ENCODE results near the gene APBB2.

Gene APBB2

GRCh38 chr4:41124916-41125548 is 89.3 kb downstream of the APBB2 start:
- Histone ChIP-seq H3K27me3 (ENCODE audit: insufficient read depth, poor library complexity, severe bottlenecking) (no peaks in the 10 kb centered on the region), H3K4me3 (ENCODE audit: severe bottlenecking) (no peak overlapping the region), H3K4me1 (ENCODE audit: insufficient read depth, poor library complexity, severe bottlenecking) (peaks cover 56% of the 10 kb centered on the region), H3K36me3 (ENCODE audit: low read depth) (peaks cover 11% of the 10 kb centered on the region), H3K9me3 (ENCODE audit: severe bottlenecking) (no peaks in the 10 kb centered on the region), H3K27ac (ENCODE audit: poor library complexity, severe bottlenecking) (peak overlapping the region; percentile 95)
- no peak for DNase-seq (ENCODE audit: low spot score)
- TF ChIP-seq CTCF (IDR thresholded peaks at IDR 0.05; ENCODE audit: poor library complexity, severe bottlenecking), result no peak
- peak; percentile 80 for ATAC-seq (ENCODE audit: low read depth)

DNA sequence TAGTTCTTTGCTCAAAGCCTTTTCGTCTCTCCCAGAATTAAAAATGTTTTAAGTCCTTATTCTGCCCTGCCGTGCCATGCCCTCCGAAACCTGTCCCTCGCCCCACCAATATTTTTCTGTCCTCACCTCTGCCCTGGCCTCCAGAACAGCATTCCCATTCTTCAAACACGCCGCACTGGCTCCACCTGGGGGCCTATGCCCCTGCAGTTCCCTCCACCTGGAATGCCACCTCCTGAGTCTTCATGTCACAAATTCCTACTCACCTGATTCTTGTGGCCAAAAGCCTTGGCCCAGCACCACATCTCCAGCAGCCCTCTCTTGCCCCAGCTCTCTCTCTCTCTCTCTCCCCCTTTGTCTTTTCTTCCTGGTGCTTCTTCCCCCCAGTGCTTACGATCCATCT is 91.6 kb downstream of the APBB2 start:
- Histone ChIP-seq H3K9me3 (ENCODE audit: severe bottlenecking) (no peaks in the 10 kb centered on the region), H3K36me3 (ENCODE audit: low read depth) (peaks cover 26% of the 10 kb centered on the region), H3K27ac (ENCODE audit: poor library complexity, severe bottlenecking) (peak overlapping the region; percentile 95), H3K4me3 (ENCODE audit: severe bottlenecking) (no peak overlapping the region), H3K4me1 (ENCODE audit: insufficient read depth, poor library complexity, severe bottlenecking) (peaks cover 61% of the 10 kb centered on the region), H3K27me3 (ENCODE audit: insufficient read depth, poor library complexity, severe bottlenecking) (no peaks in the 10 kb centered on the region)
- ATAC-seq (ENCODE audit: low read depth) (no peak), DNase-seq (ENCODE audit: low spot score) (no peak)
- TF ChIP-seq CTCF (IDR thresholded peaks at IDR 0.05; ENCODE audit: poor library complexity, severe bottlenecking), result no peak

DNA sequence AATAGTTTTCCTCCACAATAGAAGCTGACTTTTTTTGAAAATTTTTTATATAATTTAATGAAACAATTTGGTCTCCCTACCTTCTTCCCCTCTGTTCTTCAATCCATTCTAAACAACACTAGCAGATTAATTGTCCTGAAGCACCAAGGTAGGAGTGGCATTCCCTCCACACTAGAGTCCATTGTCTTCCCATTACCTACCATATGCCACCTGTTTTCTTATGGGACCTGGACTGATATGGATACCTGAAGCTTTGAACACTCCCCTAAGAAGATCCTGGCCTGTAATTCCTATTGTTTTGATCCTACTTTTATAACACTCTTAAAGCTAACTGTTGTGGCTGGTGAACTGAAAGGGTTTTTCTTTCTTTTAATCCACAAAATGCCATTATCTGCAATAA is 92.0 kb downstream of the APBB2 start:
- TF ChIP-seq CTCF (IDR thresholded peaks at IDR 0.05; ENCODE audit: poor library complexity, severe bottlenecking), result no peak
- H3K4me1 ChIP-seq (ENCODE audit: insufficient read depth, poor library complexity, severe bottlenecking), result peaks cover 60% of the 10 kb centered on the region
- H3K9me3 ChIP-seq (ENCODE audit: severe bottlenecking), result no peaks in the 10 kb centered on the region
- DNase-seq (ENCODE audit: low spot score) (no peak), ATAC-seq (ENCODE audit: low read depth) (no peak)
- peak overlapping the region; percentile 95 for H3K27ac ChIP-seq (ENCODE audit: poor library complexity, severe bottlenecking)
- H3K4me3 ChIP-seq (ENCODE audit: severe bottlenecking), result no peak overlapping the region
- peaks cover 30% of the 10 kb centered on the region for H3K36me3 ChIP-seq (ENCODE audit: low read depth)
- H3K27me3 ChIP-seq (ENCODE audit: insufficient read depth, poor library complexity, severe bottlenecking), result no peaks in the 10 kb centered on the region

- H3K27ac ChIP-seq (ENCODE audit: poor library complexity, severe bottlenecking), result peak overlapping the region; percentile 95
- H3K4me3 ChIP-seq (ENCODE audit: severe bottlenecking), result no peak overlapping the region
- H3K4me1 ChIP-seq (ENCODE audit: insufficient read depth, poor library complexity, severe bottlenecking), result peaks cover 56% of the 10 kb centered on the region
- no peak for TF ChIP-seq CTCF (IDR thresholded peaks at IDR 0.05; ENCODE audit: poor library complexity, severe bottlenecking)
- peaks cover 31% of the 10 kb centered on the region for H3K36me3 ChIP-seq (ENCODE audit: low read depth)
- no peaks in the 10 kb centered on the region for H3K9me3 ChIP-seq (ENCODE audit: severe bottlenecking)
- ATAC-seq (ENCODE audit: low read depth) (no peak), DNase-seq (ENCODE audit: low spot score) (no peak)
- H3K27me3 ChIP-seq (ENCODE audit: insufficient read depth, poor library complexity, severe bottlenecking), result no peaks in the 10 kb centered on the region
These were observed 92.4 kb downstream of the APBB2 start for GRCh38 chr4:41121906-41122305.

Data from RWPE2 (cell line).